HG03097 (cell line): Measurements from ENCODE around the gene EPHA4.

Experiments used
- ATAC-seq: cut with Tn5 transposase; IDR thresholded peaks from one replicate; pipeline ENCODE4 v1.9.1; 2021; ENCODE audit not compliant: unreplicated experiment, low FRiP score

The EPHA4 gene

GRCh38 chr2:221546505-221547225 is 25.4 kb downstream of the EPHA4 start:
- ATAC-seq, result no peak

- no peak for ATAC-seq
Measured at GRCh38 chr2:221541131-221541735, 30.9 kb downstream of the EPHA4 start.

DNA sequence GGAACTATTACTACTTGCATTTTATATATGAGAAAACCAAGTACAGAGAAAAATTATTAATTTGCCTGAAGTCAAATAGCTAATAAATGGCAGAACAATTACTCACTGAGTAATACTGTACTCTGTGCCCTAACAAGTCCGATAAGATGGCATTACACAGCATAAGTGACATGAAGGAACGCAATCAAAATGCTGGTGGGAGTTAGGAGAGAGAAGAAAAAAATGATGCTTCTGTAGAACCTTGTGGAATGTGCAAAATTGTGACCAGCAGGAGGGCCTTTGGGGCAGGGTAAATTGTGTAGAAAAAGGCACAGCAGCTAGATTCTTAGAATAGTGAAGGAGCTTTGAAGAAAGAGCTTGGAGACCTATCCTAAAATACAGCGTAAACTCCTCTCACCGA is 32.9 kb downstream of the EPHA4 start:
- no peak for ATAC-seq

DNA sequence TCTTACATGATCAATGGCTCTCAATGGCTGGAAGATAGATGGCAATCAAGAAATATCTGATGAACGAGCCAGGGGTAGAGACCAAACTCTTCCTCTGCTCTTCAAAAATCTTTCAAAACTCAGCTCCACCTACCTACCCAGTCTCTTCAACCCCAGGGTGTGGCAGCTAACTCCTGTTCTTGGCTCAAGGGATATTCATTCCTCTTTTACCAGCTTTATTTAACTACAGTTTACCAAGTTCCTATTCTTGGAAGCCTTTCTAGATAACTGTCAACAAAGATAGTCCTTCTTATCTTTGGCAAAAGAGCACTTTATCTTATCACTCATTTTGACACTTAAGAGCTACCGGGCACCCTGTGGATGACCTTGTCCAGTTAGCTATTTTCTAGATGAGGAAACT is 36.3 kb downstream of the EPHA4 start:
- ATAC-seq, result no peak

DNA sequence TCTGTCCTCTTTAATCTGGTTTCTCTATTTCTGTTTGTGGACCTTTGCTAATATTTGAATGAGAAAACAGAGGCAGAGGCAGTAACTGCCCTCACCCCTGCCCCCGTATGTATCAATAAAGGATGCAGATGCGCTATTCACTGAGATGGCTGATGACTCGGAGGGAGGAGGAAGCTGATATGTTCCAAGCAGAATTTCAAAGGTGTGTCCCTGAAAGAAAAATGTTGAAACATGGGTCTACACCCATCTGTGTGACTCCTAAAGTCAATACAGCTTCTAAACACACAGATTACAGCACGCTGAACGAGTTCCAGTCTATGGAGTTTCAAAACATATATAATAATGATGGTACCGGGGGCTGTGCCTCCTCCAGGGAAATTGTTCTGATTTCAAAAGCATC is 38.8 kb downstream of the EPHA4 start:
- ATAC-seq, result no peak

DNA sequence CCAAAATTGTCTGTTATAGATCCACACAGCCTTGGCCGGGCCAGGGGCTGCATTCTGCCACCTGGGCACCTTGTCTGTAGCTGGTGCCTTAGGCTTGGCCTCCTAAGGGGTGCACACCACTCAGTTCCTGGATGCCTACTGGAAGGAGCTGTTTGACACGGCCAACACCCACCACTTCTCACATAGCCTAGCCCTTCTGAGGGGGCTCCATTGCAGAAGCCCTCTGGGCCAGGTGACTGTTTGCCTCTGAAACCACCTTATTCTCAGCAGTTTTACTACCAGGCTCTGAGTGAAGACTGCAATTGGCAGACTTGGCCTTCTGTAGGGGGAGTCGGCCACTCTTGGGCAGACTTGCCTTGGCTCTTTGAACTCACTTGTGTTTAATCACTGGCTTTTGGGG is 39.5 kb downstream of the EPHA4 start:
- no peak for ATAC-seq

GRCh38 chr2:221530653-221531037 is 41.5 kb downstream of the EPHA4 start:
- no peak for ATAC-seq

DNA sequence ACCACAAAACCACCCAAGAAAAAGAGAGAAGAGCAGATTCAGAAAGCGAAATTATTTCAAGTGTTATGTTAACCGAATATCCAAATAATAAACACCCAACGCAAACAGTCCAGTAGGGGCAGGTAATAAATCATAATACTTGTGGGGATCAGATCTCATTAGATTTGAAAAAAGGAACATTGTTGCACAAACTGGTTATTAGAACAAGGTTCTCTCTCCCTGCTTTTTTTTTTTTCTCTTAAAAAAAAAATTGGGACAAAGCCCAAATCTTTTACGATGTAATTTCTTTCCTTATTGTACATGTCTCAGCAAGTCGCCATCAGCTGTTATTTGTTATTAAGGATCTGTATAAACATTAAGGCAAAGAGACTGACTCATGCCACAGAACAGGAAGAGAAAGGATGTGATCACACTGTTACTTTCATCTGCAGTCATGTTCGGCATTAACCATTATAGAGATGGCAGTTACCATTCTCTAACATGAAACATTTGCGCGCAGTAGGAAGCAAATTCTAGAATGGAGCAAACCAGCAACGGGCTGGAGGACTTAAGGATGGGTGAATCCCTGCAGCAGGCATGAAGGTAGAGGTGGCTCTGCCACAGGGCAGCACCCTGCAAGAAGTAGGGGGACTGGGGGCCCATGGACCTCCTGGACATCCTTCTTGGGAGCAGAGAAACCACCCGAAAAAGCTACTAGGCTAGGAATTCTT is 42.0 kb downstream of the EPHA4 start:
- ATAC-seq, result no peak

- ATAC-seq, result no peak
Measured at GRCh38 chr2:221529177-221529942, 42.7 kb downstream of the EPHA4 start.

DNA sequence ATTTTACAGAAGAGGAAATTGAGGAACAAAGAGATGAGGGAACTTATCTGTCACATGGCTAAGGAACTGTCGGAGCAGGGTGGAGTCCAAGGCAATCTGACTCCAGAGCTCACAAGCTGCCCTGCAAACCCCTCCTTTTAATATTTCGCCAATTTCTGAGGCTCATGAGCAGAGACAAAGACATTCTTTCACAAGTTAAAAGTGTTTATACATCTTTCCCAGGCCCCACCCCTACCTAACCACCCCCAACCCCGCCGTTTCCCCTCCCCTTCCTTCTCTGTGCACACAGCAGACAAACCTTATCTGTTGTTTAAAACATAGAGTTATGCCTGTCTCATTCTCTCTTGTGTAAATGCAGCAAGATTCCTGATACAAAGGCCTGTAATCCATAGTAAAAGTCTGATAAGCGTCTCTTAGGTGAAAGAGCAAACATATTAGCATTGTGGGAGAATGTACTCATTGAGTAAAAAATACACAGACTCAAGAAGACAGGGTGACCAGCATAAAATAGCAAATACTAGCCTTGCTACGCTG is 44.3 kb downstream of the EPHA4 start:
- no peak for ATAC-seq

DNA sequence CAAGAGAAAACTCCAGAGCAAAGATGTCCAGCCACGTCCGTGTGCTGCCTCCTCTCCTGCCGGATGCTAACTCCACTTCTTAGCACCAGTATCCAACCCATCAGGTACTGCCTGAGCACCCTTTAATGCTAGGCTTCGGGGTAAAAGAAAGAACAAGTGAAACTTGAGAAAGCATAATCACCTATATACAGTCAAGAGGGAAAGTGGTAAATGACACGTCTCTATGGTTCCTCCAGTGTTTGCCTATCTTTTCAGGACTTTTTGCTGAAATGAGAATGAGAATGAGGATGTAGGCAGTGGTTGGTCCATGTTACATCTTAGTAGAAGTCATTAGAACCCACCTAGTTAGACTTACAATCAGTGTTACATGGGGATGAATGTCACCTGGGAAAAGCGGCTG is 47.9 kb downstream of the EPHA4 start:
- ATAC-seq, result no peak

DNA sequence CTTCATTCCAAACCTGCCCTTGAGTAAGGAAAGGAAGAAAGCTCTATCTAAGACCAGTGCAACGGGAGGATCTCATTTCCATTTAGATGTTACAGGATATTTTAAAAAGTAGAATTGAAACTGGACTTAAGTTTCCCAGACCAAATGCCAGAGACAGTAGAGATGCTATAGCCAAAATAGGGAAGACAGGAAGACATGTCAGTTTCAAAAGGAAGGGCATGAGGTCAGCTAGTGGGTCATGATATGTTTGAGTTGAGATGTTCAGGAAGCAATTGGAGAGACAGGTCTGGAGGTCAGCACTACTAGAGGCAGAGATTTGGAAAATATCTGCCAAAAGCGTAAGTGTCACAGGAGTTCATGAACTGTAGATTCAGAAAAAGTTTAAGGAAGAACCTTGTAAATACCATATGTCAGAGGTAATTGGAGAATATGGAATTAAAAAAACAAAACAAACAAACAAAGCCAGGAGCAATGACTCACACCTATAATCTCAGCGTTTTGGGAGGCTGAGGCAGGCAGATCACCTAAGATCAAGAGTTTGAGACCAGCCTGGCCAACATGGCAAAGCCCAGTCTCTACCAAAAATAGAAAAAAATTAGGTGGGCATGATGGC is 50.8 kb downstream of the EPHA4 start:
- no peak for ATAC-seq

DNA sequence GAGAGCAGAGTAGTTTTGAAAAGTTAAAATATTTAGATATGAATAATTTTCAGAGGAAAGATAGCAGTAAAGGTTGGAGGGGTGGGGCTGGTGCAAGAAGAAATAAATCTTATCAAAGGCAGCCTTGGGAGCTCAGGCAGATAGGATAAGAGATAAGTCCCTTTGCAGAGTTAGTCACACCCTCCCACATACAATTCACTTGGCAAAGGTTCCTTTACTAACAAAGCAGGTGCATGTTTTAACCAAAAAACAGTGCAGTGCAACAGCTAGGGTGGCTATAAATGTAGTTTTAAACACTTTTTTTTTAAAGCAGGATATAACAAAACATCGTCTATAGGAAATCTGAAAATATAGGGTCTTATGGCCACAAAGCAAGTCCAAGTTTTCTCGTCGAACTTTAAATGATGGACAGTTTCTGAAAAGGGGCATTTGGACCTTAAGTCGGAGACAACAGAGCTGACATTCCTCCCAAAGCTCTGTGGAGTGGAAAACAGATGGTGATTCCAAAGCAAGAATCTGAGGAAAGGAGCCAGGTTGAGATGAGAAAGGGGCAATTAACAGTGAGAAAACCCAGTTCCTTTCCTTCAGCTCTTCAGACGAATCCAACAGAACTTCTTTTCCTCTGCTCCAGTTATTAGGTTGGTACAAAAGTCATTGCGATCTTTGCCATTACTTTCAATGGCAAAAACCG is 53.0 kb downstream of the EPHA4 start:
- ATAC-seq, result no peak

DNA sequence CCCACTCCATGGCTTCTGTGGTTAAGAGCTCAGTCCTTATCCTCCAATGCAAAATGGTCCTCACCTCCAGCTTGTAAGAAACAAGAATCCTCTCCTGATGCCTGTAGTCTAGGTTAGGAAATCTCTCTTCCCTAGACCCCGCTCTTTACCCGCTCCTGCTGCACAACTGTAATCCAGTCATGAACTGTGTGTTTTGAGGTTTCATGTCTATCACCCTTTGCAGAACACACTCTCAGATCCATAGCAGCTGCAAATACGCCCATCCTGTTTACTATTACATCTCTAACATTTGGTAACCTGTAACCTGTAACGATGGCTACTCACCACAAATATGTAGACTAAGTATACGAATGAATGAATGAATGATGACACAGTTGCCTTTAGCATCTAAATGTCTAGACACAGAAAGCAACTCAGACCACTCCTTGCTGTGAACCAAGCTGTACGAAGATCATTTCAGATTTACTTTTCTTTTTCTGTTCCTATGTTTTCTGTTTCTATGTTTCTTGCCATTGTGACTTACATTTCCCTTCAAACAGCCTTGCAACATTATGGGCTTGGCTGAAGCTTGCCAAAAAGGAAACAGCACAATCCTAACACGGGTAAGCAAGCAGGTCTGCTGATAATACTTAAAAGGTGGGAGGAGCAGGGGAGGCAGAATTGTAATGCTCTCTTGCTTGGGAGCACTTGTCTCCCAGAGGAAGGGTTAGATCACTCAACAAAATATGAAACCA is 53.7 kb downstream of the EPHA4 start:
- peak; percentile 54 for ATAC-seq

DNA sequence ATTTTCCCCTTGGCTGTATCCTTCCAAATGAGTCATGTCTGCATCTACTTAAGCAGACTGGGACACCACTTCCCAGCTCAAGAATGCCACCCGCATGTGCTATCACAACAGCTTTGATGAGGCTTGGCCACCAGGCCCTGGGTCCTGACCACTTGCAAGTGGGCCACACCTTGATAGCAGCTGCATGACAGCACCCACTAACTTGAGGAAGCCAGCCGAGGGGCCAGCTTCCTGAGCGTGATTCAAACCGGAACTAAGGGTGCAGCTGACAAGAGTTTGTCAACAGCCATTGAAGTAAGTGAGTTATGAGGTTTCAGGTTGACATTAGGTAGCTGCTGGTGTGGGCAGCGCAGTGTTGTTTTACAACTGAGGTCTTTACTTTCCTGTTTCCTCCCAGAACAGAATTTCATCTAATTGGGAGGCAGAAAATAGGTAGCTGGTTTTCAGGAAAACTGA is 54.4 kb downstream of the EPHA4 start:
- peak; percentile 93 for ATAC-seq

- ATAC-seq, result no peak
Measured at GRCh38 chr2:221517146-221517695, 54.9 kb downstream of the EPHA4 start.

GRCh38 chr2:221515864-221516263 is 56.2 kb downstream of the EPHA4 start:
- ATAC-seq, result no peak

- no peak for ATAC-seq
Measured at GRCh38 chr2:221514305-221515040, 57.6 kb downstream of the EPHA4 start.
